Esophagus squamous epithelium (tissue), 4 donors: ENCODE measurements around the gene SF1.

Experiments used
- POLR2A ChIP-seq, 4 donors: fragments of 450-650 bp; IDR thresholded peaks; one replicate each; pipeline ENCODE4 v1.6.1; 2017; ENCODE audit warnings: antibody characterized with exemption in 4 of 4, mild to moderate bottlenecking in 4 of 4, moderate library complexity in 3 of 4
- TF ChIP-seq, protein P1 (sequence below), 6 experiments: fragments of 450-650 bp in 4 of 6; fragments of 200-600 bp in 2 of 6; sonication (generic) in 2 of 6; IDR thresholded peaks; one replicate each; pipeline ENCODE4 v1.5.1; 2016 to 2019; ENCODE audit warnings: antibody characterized with exemption in 6 of 6, mild to moderate bottlenecking in 4 of 6, moderate library complexity in 4 of 6

DNA sequence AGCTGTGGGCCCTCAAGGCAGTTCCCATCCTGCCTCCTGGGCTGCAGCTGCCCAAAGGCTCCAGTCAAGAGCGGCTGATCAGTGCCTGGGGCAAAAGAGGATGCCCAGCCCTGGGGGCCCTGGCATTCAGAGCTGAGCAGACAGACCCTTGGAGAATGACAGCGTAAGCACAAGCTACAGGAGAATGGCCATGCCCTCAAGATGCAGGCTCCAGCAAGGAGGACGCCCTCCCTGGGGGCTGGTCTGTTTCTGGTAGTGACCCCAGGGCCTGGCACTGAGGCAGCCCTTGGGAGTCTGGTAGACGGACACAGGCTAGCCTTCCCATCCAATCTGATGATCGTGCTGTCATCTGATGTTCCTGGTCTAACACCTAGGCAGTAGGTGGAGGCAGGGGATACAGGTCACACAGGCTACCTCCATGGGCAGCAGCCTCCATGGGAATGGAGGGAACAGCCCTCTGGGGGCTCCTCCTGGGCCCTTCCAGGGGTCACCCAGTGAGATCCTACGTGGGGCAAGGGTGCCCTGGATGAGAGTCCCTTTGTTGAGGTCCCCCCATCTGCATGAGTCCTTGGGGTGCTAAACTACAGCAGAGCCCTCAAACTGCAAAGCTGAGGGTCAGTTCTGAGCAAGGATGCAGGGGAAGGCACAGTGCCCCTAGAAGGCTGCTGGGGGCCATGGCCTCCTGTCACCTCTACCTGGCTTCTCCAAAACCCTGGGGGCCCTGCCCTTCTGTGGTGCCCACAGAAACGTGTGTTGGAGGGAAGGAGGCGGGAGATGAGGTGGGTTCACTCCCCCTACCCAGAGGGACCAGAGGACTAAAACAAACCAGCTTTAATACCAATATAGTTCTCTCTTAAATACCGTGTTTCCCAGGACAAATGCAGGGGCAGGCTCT lies 10.2 kb upstream of the SF1 start:
- TF ChIP-seq, protein P1, sequence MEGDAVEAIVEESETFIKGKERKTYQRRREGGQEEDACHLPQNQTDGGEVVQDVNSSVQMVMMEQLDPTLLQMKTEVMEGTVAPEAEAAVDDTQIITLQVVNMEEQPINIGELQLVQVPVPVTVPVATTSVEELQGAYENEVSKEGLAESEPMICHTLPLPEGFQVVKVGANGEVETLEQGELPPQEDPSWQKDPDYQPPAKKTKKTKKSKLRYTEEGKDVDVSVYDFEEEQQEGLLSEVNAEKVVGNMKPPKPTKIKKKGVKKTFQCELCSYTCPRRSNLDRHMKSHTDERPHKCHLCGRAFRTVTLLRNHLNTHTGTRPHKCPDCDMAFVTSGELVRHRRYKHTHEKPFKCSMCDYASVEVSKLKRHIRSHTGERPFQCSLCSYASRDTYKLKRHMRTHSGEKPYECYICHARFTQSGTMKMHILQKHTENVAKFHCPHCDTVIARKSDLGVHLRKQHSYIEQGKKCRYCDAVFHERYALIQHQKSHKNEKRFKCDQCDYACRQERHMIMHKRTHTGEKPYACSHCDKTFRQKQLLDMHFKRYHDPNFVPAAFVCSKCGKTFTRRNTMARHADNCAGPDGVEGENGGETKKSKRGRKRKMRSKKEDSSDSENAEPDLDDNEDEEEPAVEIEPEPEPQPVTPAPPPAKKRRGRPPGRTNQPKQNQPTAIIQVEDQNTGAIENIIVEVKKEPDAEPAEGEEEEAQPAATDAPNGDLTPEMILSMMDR (IDR thresholded peaks at IDR 0.05), result no peak
- TF ChIP-seq POLR2A (IDR thresholded peaks at IDR 0.05), result no peak
